ENCODE data around the gene AURKAIP1. TPM values are rescaled to one million over a fixed set of nuclear protein-coding genes. Genes with fewer than 3 reads are reported as not detected.

Gene AURKAIP1
- total and polyA plus RNA-seq, 9 of the 15 experiments (the other 6 are each of a cell fraction or from before 2014, with no cell fraction given), result 7.8 to 478 (median 92.0) TPM

DNA sequence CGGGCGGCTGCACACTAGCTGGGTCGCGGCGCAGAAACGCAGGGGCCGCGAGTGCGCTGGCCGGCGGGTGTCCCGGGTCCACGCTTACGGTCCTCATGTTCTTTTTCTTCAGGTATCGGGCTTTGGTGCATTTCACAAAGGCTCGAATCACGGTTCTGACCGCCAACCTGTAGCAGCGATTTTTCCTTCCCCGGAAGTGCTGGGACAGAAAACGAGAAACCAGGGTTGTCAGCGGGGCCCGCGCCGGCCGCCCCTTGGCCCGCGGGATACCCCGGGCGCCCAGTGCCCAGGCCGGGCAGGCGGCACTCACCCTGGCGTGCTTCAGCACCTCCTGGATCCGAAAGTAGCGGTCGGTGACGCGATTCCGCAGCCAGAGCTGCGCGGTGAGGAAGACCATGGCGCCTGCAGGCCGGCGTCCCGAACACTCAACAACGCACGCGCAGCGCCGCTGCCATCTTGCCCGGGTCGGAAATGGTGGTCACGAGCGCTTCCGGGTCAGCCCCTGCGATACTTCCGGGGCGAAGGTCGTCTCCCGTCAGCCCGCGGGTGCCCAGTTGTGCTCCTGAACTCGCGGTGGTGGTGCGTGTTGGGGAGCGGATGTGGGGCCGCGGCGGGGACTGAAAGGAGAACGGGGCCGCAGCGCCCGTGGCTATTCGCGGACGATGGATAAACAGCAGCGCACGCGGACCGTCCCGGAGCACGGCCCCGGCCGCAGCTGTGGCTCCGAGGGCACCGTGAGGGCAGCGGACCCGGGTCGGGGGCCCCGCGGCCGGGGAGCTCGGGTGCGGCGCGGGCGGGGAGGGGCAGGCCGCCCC is 32.0 kb upstream of the AURKAIP1 start, which contains the start of gene MRPL20 (continued):
- peak; percentile 77 for TF ChIP-seq RB1 (IDR thresholded peaks at IDR 0.05; ENCODE audit: low read depth)
- TF ChIP-seq, protein P1, sequence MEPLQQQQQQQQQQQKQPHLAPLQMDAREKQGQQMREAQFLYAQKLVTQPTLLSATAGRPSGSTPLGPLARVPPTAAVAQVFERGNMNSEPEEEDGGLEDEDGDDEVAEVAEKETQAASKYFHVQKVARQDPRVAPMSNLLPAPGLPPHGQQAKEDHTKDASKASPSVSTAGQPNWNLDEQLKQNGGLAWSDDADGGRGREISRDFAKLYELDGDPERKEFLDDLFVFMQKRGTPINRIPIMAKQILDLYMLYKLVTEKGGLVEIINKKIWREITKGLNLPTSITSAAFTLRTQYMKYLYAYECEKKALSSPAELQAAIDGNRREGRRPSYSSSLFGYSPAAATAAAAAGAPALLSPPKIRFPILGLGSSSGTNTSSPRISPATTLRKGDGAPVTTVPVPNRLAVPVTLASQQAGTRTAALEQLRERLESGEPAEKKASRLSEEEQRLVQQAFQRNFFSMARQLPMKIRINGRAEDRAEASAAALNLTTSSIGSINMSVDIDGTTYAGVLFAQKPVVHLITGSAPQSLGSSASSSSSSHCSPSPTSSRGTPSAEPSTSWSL (CRISPR knock-in tag; IDR thresholded peaks at IDR 0.05; ENCODE audit: borderline replicate concordance), result 0 out of 2 replicates have a peak, but pooled peaks have one; percentile 15
- peak; percentile 32 for TF ChIP-seq ZNF384 (IDR thresholded peaks at IDR 0.05; ENCODE audit: low read depth, low read length)
- TF ChIP-seq WHSC1 (IDR thresholded peaks at IDR 0.05; ENCODE audit: low read length), result no peak
- TF ChIP-seq ZNF224 (CRISPR knock-in tag; IDR thresholded peaks at IDR 0.05), result 0 out of 2 replicates have a peak, but pooled peaks have one; percentile 19
- TF ChIP-seq MEF2D (tag; conservative IDR thresholded peaks at IDR 0.05; ENCODE audit: low read depth), result no peak
- TF ChIP-seq, protein P2, sequence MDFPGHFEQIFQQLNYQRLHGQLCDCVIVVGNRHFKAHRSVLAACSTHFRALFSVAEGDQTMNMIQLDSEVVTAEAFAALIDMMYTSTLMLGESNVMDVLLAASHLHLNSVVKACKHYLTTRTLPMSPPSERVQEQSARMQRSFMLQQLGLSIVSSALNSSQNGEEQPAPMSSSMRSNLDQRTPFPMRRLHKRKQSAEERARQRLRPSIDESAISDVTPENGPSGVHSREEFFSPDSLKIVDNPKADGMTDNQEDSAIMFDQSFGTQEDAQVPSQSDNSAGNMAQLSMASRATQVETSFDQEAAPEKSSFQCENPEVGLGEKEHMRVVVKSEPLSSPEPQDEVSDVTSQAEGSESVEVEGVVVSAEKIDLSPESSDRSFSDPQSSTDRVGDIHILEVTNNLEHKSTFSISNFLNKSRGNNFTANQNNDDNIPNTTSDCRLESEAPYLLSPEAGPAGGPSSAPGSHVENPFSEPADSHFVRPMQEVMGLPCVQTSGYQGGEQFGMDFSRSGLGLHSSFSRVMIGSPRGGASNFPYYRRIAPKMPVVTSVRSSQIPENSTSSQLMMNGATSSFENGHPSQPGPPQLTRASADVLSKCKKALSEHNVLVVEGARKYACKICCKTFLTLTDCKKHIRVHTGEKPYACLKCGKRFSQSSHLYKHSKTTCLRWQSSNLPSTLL (IDR thresholded peaks at IDR 0.05), result no peak
- TF ChIP-seq HDAC8 (tag; IDR thresholded peaks at IDR 0.05), result peak; percentile 63; the same call in 1 of the 2 replicates
- no peak for TF ChIP-seq RFX1 (IDR thresholded peaks at IDR 0.05)
- no peak for TF ChIP-seq ZNF75A (CRISPR knock-in tag; IDR thresholded peaks at IDR 0.05)
- no peak for TF ChIP-seq ZEB2 (IDR thresholded peaks at IDR 0.05)
- TF ChIP-seq, protein P3, sequence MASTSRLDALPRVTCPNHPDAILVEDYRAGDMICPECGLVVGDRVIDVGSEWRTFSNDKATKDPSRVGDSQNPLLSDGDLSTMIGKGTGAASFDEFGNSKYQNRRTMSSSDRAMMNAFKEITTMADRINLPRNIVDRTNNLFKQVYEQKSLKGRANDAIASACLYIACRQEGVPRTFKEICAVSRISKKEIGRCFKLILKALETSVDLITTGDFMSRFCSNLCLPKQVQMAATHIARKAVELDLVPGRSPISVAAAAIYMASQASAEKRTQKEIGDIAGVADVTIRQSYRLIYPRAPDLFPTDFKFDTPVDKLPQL (IDR thresholded peaks at IDR 0.05; ENCODE audit: extremely low read depth, insufficient read length), result peak; percentile 37
- no peak for TF ChIP-seq MTA1 (IDR thresholded peaks at IDR 0.05; ENCODE audit: borderline replicate concordance)
- peak; percentile 94 for TF ChIP-seq PHF8 (IDR thresholded peaks at IDR 0.05; ENCODE audit: borderline replicate concordance, low read length)
- TF ChIP-seq ZNF12 (CRISPR knock-in tag; IDR thresholded peaks at IDR 0.05), result peak; percentile 77
- TF ChIP-seq, protein P4, sequence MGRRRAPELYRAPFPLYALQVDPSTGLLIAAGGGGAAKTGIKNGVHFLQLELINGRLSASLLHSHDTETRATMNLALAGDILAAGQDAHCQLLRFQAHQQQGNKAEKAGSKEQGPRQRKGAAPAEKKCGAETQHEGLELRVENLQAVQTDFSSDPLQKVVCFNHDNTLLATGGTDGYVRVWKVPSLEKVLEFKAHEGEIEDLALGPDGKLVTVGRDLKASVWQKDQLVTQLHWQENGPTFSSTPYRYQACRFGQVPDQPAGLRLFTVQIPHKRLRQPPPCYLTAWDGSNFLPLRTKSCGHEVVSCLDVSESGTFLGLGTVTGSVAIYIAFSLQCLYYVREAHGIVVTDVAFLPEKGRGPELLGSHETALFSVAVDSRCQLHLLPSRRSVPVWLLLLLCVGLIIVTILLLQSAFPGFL (CRISPR knock-in tag; IDR thresholded peaks at IDR 0.05), result peak; percentile 66; the same call in 1 of the 2 replicates
- TF ChIP-seq, protein P5, sequence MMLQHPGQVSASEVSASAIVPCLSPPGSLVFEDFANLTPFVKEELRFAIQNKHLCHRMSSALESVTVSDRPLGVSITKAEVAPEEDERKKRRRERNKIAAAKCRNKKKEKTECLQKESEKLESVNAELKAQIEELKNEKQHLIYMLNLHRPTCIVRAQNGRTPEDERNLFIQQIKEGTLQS (IDR thresholded peaks at IDR 0.05), result no peak
- TF ChIP-seq, protein P5 (CRISPR knock-in tag; conservative IDR thresholded peaks at IDR 0.05), result peak; percentile 38; the same call in 1 of the 2 replicates
- no peak for TF ChIP-seq EZH2 (IDR thresholded peaks at IDR 0.05; ENCODE audit: borderline replicate concordance, low read depth, low read length)
- peak; percentile 80 for TF ChIP-seq FIP1L1 (IDR thresholded peaks at IDR 0.05; ENCODE audit: low read depth, low read length, poor library complexity, severe bottlenecking)

Measured in K562 (cell line).